Stomach smooth muscle (tissue), 2 donors: ENCODE measurements around the gene TFG.

Experiments used
- H3K27ac ChIP-seq: one replicate; pipeline ENCODE4 v1.7.0; 2013; ENCODE audit warnings: mild to moderate bottlenecking, low read length, inconsistent platforms
- H3K27me3 ChIP-seq, 2 donors: one replicate each; pipeline ENCODE4 v1.7.0; 2013; ENCODE audit warnings: low read length in 2 of 2; ENCODE audit not compliant: insufficient read depth in 2 of 2, control insufficient read depth in 1 of 2
- H3K36me3 ChIP-seq, 2 donors: one replicate each; pipeline ENCODE4 v1.7.0; 2013; ENCODE audit warnings: low read length in 2 of 2; ENCODE audit not compliant: control insufficient read depth in 2 of 2, insufficient read depth in 2 of 2
- H3K4me1 ChIP-seq: one replicate; pipeline ENCODE4 v1.7.0; 2013; ENCODE audit warnings: low read length; ENCODE audit not compliant: control insufficient read depth, insufficient read depth
- H3K4me3 ChIP-seq, 2 donors: one replicate each; pipeline ENCODE4 v1.7.0; 2013; ENCODE audit warnings: low read length in 2 of 2
- H3K9ac ChIP-seq, 2 donors: one replicate each; pipeline ENCODE4 v1.7.0; 2013; ENCODE audit warnings: low read length in 2 of 2, mild to moderate bottlenecking in 1 of 2
- H3K9me3 ChIP-seq, 2 donors: one replicate each; pipeline ENCODE4 v1.7.0; 2013; ENCODE audit warnings: low read length in 2 of 2; ENCODE audit not compliant: control insufficient read depth in 2 of 2
- donor health status: healthy.
- donor health status: Pancreatic carcinoma.

The TFG gene

GRCh38 chr3:100789579-100789978, 80.3 kb downstream of the TFG start:
- no peaks in the 10 kb centered on the region for H3K4me1 ChIP-seq
- peaks cover 16 to 32% of the 10 kb centered on the region in 2 donors for H3K36me3 ChIP-seq
- no peak overlapping the region for H3K9ac ChIP-seq
- H3K9me3 ChIP-seq: peaks cover 0 to 4% of the 10 kb centered on the region in 2 donors
- no peak overlapping the region for H3K4me3 ChIP-seq
- no peak overlapping the region for H3K27ac ChIP-seq
- H3K27me3 ChIP-seq: no peaks in the 10 kb centered on the region

GRCh38 chr3:100796556-100796955, 87.3 kb downstream of the TFG start:
- Histone ChIP-seq H3K4me1 (no peaks in the 10 kb centered on the region), H3K4me3 (no peak overlapping the region)

GRCh38 chr3:100798012-100798411, 88.7 kb downstream of the TFG start:
- Histone ChIP-seq H3K9me3 (no peaks in the 10 kb centered on the region), H3K27me3 (no peaks in the 10 kb centered on the region), H3K4me1 (no peaks in the 10 kb centered on the region), H3K9ac (no peak overlapping the region), H3K27ac (no peak overlapping the region), H3K4me3 (no peak overlapping the region), H3K36me3 (peaks cover 5 to 14% of the 10 kb centered on the region in 2 donors)

More at GRCh38 chr3:100796556-100796955, 87.3 kb downstream of the TFG start:
- no peak overlapping the region for H3K9ac ChIP-seq
- H3K36me3 ChIP-seq: peaks cover 2 to 18% of the 10 kb centered on the region in 2 donors
- no peak overlapping the region for H3K27ac ChIP-seq
- H3K27me3 ChIP-seq: no peaks in the 10 kb centered on the region
- no peaks in the 10 kb centered on the region for H3K9me3 ChIP-seq
